ENCODE results near the gene CREB5.

GRCh38 chr7:28533267-28533666, 120.9 kb downstream of the CREB5 start:
- TF ChIP-seq CTCF (IDR thresholded peaks at IDR 0.05) (no peak), POLR2A (IDR thresholded peaks at IDR 0.05) (no peak), EP300 (IDR thresholded peaks at IDR 0.05) (no peak)
